NOMO-1 (cell line): ENCODE data around the gene MACROH2A1.

Source experiments
- DNase-seq, 2 experiments: peaks; one replicate each; lab custom pipeline; 2025; ENCODE audit not compliant: unreplicated experiment in 2 of 2; lab: John Stamatoyannopoulos, UW

The MACROH2A1 gene

GRCh38 chr5:135398160-135398854, 724 bp downstream of the MACROH2A1 start:
- DNase-seq: no peak

GRCh38 chr5:135397084-135397483, 1.9 kb downstream of the MACROH2A1 start:
- DNase-seq: no peak

GRCh38 chr5:135396459-135397055, 2.5 kb downstream of the MACROH2A1 start:
- no peak for DNase-seq

- peak in 1 of 2 experiments; percentile 32 for DNase-seq
These were observed 3.2 kb downstream of the MACROH2A1 start for GRCh38 chr5:135395866-135396265.

- DNase-seq: no peak
These were observed 3.6 kb downstream of the MACROH2A1 start for GRCh38 chr5:135395451-135395850.

GRCh38 chr5:135394095-135394494, 4.9 kb downstream of the MACROH2A1 start:
- DNase-seq: no peak

GRCh38 chr5:135393691-135394090, 5.3 kb downstream of the MACROH2A1 start:
- no peak for DNase-seq

- DNase-seq: peak; percentile 77 to 97
These were observed 5.8 kb downstream of the MACROH2A1 start for GRCh38 chr5:135393229-135393628.

GRCh38 chr5:135392256-135392655, 6.8 kb downstream of the MACROH2A1 start:
- peak in 1 of 2 experiments; percentile 34 for DNase-seq

- DNase-seq: no peak
These were observed 7.2 kb downstream of the MACROH2A1 start for GRCh38 chr5:135391869-135392255.

- DNase-seq: no peak
These were observed 7.7 kb downstream of the MACROH2A1 start for GRCh38 chr5:135391116-135391868.

GRCh38 chr5:135388860-135389435, 10.1 kb downstream of the MACROH2A1 start:
- DNase-seq: no peak

- DNase-seq: no peak
These were observed 11.4 kb downstream of the MACROH2A1 start for GRCh38 chr5:135387629-135387960.

- peak in 1 of 2 experiments; percentile 28 for DNase-seq
These were observed 12.0 kb downstream of the MACROH2A1 start for GRCh38 chr5:135386886-135387628.

GRCh38 chr5:135386096-135386495, 12.9 kb downstream of the MACROH2A1 start:
- DNase-seq: no peak

GRCh38 chr5:135385576-135385975, 13.5 kb downstream of the MACROH2A1 start:
- no peak for DNase-seq

- DNase-seq: no peak
These were observed 14.1 kb downstream of the MACROH2A1 start for GRCh38 chr5:135384898-135385297.

- DNase-seq: no peak
These were observed 15.1 kb downstream of the MACROH2A1 start for GRCh38 chr5:135383803-135384495.

GRCh38 chr5:135382981-135383380, 16.1 kb downstream of the MACROH2A1 start:
- no peak for DNase-seq

GRCh38 chr5:135382106-135382790, 16.8 kb downstream of the MACROH2A1 start:
- DNase-seq: no peak
